Testis (tissue), 3 donors: ENCODE data around the gene CSTF3. TPM values are rescaled to one million over a fixed set of nuclear protein-coding genes. Genes with fewer than 3 reads are reported as not detected.
"Not testable (repeated sequence)": the region's sequence is repeated elsewhere in the genome, so short reads cannot be mapped to it uniquely, and the experiment has no call there.

Source experiments
- DNase-seq: peaks from one replicate; pipeline ENCODE4 v3.0.0-alpha.2; 2019
- H3K27ac ChIP-seq, 2 donors: fragments of 200-600 bp; sonication (generic); one replicate each; pipeline ENCODE4 v1.5.1; 2019
- H3K27me3 ChIP-seq: fragments of 200-600 bp; sonication (generic); one replicate; pipeline ENCODE4 v1.5.1; 2019
- H3K36me3 ChIP-seq: fragments of 200-600 bp; sonication (generic); one replicate; pipeline ENCODE4 v1.5.1; 2017; ENCODE audit warnings: low read depth; ENCODE audit errors: missing control alignments
- H3K4me1 ChIP-seq: fragments of 200-600 bp; sonication (generic); one replicate; pipeline ENCODE4 v1.5.1; 2019
- H3K4me3 ChIP-seq, 2 donors: fragments of 200-600 bp; sonication (generic); one replicate each; pipeline ENCODE4 v1.5.1; 2017 to 2019
- H3K9me3 ChIP-seq: fragments of 200-600 bp; sonication (generic); one replicate; pipeline ENCODE4 v1.5.1; 2017
- CTCF ChIP-seq, 3 experiments: fragments of 450-650 bp in 2 of 3; fragments of 200-600 bp in 1 of 3; sonication (generic) in 1 of 3; IDR thresholded peaks; one replicate each; pipeline ENCODE4 v1.5.1; 2016 to 2019; ENCODE audit warnings: antibody characterized with exemption in 3 of 3, mild to moderate bottlenecking in 2 of 3, moderate library complexity in 1 of 3
- POLR2A ChIP-seq: fragments of 450-650 bp; IDR thresholded peaks from one replicate; pipeline ENCODE4 v1.6.1; 2017; ENCODE audit warnings: antibody characterized with exemption, mild to moderate bottlenecking, moderate library complexity
- WGBS, 2 donors: methylation state at CpG; one replicate each; pipeline ENCODE4 v1.1.5; 2018; 5-methylcytosine and 5-hydroxymethylcytosine counted together
- intact Hi-C: fragments of 100-400 bp; cut with DNase I; formaldehyde crosslinking; loops from one replicate; pipeline ENCODE4 v1.15.1; 2023; ENCODE audit warnings: low total_unique reads
- polyA plus RNA-seq: library from polyadenylated mRNA; stranded (reverse); fragments of 350-450 nt; fragmentation: Illumina TruSeq; extraction: RNeasy Lipid Tissue Mini Kit (QIAGEN cat#74804); gene quantifications from one replicate; pipeline ENCODE4 v1.2.3, GENCODE V29; 2014; ENCODE audit warnings: low read depth, low replicate concordance; ENCODE audit not compliant: insufficient read depth
- total RNA-seq, 2 donors: library from RNA; depleted of rRNA; stranded (reverse); fragments of >200 nt; gene quantifications; one replicate each; pipeline ENCODE4 v1.2.3, GENCODE V29; 2016

Gene CSTF3
- total and polyA plus RNA-seq, 3 donors from 2014 or later = 31.0 to 46.6 (median 46.4) TPM

- Histone ChIP-seq H3K4me3 (no peak overlapping the region), H3K27ac (no peak overlapping the region), H3K27me3 (no peaks in the 10 kb centered on the region), H3K4me1 (no peaks in the 10 kb centered on the region), H3K9me3 (no peaks in the 10 kb centered on the region), H3K36me3 (no peaks in the 10 kb centered on the region)
- DNase-seq = no peak
- intact Hi-C loops = no loop called here
- TF ChIP-seq CTCF (IDR thresholded peaks at IDR 0.05) (no peak), POLR2A (no peak)
- WGBS, 2 donors = 68 to 71% methylated on average over 2 of the region's 2 CpGs
Measured at GRCh38 chr11:33128739-33129138, 32.5 kb downstream of the CSTF3 start.

GRCh38 chr11:33125611-33126010 is 35.7 kb downstream of the CSTF3 start:
- Histone ChIP-seq H3K4me3 (no peak overlapping the region), H3K9me3 (no peaks in the 10 kb centered on the region), H3K27me3 (no peaks in the 10 kb centered on the region), H3K36me3 (no peaks in the 10 kb centered on the region), H3K27ac (no peak overlapping the region), H3K4me1 (no peaks in the 10 kb centered on the region)
- intact Hi-C loops = no loop called here
- no peak for DNase-seq
- TF ChIP-seq CTCF (IDR thresholded peaks at IDR 0.05) (no peak), POLR2A (no peak)
- WGBS, 2 donors = 67 to 77% methylated on average over 3 of the region's 3 CpGs

GRCh38 chr11:33125025-33125424 is 36.3 kb downstream of the CSTF3 start:
- intact Hi-C loops = no loop called here
- no peak for TF ChIP-seq CTCF (IDR thresholded peaks at IDR 0.05)
- no peak for TF ChIP-seq POLR2A
- DNase-seq = no peak
- no peaks in the 10 kb centered on the region for H3K9me3 ChIP-seq
- no peaks in the 10 kb centered on the region for H3K4me1 ChIP-seq
- no peaks in the 10 kb centered on the region for H3K36me3 ChIP-seq
- no peak overlapping the region for H3K4me3 ChIP-seq
- no peaks in the 10 kb centered on the region for H3K27me3 ChIP-seq
- no peak overlapping the region for H3K27ac ChIP-seq
- WGBS, 2 donors = 98 to 99% methylated on average over 2 of the region's 2 CpGs

GRCh38 chr11:33122696-33123095 is 38.6 kb downstream of the CSTF3 start:
- H3K4me1 ChIP-seq, intact Hi-C loops, H3K4me3 ChIP-seq, DNase-seq, H3K9me3 ChIP-seq, H3K27ac ChIP-seq, H3K36me3 ChIP-seq, H3K27me3 ChIP-seq: not testable (repeated sequence)
- 83 to 100% methylated on average over 1 of the region's 1 CpG for WGBS, 2 donors

GRCh38 chr11:33116535-33116934 is 44.7 kb downstream of the CSTF3 start:
- H3K4me1 ChIP-seq = no peaks in the 10 kb centered on the region
- no peak for DNase-seq
- no peak overlapping the region for H3K27ac ChIP-seq
- TF ChIP-seq POLR2A (no peak), CTCF (IDR thresholded peaks at IDR 0.05) (no peak)
- no peak overlapping the region for H3K4me3 ChIP-seq
- intact Hi-C loops = no loop called here
- no peaks in the 10 kb centered on the region for H3K36me3 ChIP-seq
- H3K27me3 ChIP-seq = no peaks in the 10 kb centered on the region
- no peaks in the 10 kb centered on the region for H3K9me3 ChIP-seq
